Urinary bladder (tissue), 4 donors: ENCODE measurements around the gene TTC34. TPM values are rescaled to one million over a fixed set of nuclear protein-coding genes. Genes with fewer than 3 reads are reported as not detected.

ENCODE experiments used
- DNase-seq: peaks from one replicate; pipeline ENCODE4 v3.0.0-alpha.2; 2015; ENCODE audit errors: extremely low spot score
- H3K27ac ChIP-seq: one replicate; pipeline ENCODE4 v1.5.1; 2013; ENCODE audit warnings: low read depth, mild to moderate bottlenecking, moderate library complexity
- H3K36me3 ChIP-seq: one replicate; pipeline ENCODE4 v1.6.1; 2013; ENCODE audit warnings: mild to moderate bottlenecking, moderate library complexity; ENCODE audit not compliant: insufficient read depth
- H3K4me1 ChIP-seq: one replicate; pipeline ENCODE4 v1.6.1; 2013; ENCODE audit warnings: mild to moderate bottlenecking, moderate library complexity; ENCODE audit not compliant: insufficient read depth
- H3K4me3 ChIP-seq: one replicate; pipeline ENCODE4 v1.5.1; 2013; ENCODE audit warnings: low read depth, low read length
- WGBS: extraction: QIAGEN DNeasy Blood & Tissue Kit; methylation state at CpG from one replicate; pipeline ENCODE4 v1.1.7; 2013; 5-methylcytosine and 5-hydroxymethylcytosine counted together
- polyA plus RNA-seq: library from polyadenylated mRNA; stranded (reverse); fragments of 200-250 nt; gene quantifications from one replicate; pipeline ENCODE4 v1.2.3, GENCODE V29; 2013
- total RNA-seq: library from RNA; depleted of rRNA; stranded (reverse); fragments of >200 nt; gene quantifications from one replicate; pipeline ENCODE4 v1.2.3, GENCODE V29; 2014
- donor health status: healthy with polysubstance abuse.
- donor health status: healthy.

Gene TTC34
- total and polyA plus RNA-seq, 2 donors, result 0.16 to 0.32 TPM

DNA sequence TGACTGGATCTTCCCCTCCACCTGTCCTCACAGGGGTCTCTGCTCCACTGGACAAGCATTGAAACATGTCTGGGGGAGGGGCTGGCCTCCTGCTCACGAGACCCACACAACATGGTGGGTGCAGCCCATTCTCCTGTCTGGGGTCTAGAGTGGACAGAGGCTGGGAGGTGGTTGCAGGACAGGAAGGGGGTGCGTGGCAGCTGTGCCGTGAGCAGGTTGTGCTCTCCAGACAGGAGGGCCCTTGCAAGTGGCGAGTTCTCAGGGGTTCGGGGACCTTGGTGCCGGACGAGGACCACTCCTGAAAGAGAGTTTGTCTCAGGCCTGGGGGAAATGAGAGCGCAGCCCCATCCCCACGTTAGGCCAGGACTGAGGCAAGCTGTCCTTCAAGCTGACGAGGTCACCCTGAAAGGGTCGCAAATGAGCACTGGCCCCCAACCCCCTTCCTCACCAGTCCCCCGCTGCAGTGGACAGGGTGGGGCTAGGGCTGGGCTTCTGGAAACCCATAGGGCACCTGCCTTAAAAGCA lies 21.2 kb upstream of the TTC34 start:
- WGBS, result 90% methylated on average over 12 of the region's 12 CpGs

DNA sequence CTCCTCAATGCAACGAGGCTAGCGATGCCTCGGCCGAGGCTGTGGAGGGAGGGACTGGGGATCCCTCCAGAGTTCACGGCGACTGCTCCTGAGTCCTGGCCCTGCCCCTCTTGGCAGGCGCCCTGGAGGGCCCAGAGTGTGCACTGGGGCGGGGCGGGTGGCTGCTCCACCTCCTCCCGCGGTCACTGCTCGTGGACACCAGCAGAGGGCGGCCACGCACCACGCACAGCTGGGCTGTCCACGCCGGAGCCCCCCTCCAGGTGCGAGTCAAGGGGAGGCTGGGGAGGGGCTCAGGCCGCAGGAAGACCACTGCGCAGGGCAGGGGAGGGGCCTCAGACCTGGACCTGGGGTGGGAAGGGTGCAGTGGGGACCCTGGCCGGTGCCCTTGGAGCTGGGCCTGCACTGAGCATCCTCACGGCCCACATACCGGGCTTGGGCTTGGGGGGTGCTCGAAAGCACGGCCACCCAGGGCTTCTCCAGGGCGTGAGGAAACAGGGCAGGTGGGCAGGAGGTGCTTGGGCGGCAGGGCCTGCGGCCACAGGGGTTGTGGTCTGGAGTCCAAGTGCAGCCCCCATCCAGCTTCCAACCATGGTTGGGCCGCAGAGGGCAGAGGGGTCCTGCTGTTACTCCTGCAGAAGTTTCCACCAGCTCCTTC lies 20.6 kb upstream of the TTC34 start:
- 21% methylated on average over 29 of the region's 29 CpGs for WGBS
- no peak for DNase-seq
- H3K27ac ChIP-seq, result no peak overlapping the region
- H3K36me3 ChIP-seq, result no peaks in the 10 kb centered on the region
- H3K4me1 ChIP-seq, result no peaks in the 10 kb centered on the region
- no peak overlapping the region for H3K4me3 ChIP-seq

More for the DNA sequence above, 21.2 kb upstream of the TTC34 start:
- Histone ChIP-seq H3K4me1 (no peaks in the 10 kb centered on the region), H3K4me3 (no peak overlapping the region), H3K27ac (no peak overlapping the region), H3K36me3 (no peaks in the 10 kb centered on the region)
- DNase-seq, result no peak

DNA sequence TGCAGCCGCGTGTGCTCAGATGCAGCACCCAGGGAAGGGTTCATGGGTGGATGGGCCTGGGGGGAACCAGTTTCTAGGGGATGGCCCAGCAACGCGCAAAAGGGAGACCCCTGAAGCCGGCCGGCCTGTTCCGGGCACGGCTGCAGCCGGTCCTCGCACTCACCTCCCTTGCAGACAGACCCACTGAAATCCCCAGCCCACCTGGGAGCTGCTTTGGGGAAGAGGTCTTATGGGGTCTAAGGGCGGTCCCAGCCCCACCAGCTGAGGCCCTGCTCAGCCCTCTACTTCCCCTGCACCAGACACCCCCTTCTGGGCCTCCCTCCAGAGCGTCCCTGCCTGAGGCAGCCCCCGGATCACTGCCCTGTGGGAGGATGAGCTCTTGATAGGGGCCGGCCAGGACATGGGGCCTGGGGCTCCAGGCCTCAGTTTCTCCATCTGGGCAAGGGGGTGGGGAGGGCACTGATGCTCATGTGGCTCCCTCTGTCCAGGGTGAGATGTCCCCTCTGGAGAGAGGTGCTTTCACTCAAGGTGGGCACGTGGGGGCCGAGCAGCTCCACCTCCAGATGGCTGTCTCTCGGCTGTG lies 20.0 kb upstream of the TTC34 start:
- WGBS, result 71% methylated on average over 17 of the region's 17 CpGs
- DNase-seq, result no peak
- Histone ChIP-seq H3K4me3 (no peak overlapping the region), H3K27ac (no peak overlapping the region), H3K4me1 (no peaks in the 10 kb centered on the region), H3K36me3 (no peaks in the 10 kb centered on the region)

DNA sequence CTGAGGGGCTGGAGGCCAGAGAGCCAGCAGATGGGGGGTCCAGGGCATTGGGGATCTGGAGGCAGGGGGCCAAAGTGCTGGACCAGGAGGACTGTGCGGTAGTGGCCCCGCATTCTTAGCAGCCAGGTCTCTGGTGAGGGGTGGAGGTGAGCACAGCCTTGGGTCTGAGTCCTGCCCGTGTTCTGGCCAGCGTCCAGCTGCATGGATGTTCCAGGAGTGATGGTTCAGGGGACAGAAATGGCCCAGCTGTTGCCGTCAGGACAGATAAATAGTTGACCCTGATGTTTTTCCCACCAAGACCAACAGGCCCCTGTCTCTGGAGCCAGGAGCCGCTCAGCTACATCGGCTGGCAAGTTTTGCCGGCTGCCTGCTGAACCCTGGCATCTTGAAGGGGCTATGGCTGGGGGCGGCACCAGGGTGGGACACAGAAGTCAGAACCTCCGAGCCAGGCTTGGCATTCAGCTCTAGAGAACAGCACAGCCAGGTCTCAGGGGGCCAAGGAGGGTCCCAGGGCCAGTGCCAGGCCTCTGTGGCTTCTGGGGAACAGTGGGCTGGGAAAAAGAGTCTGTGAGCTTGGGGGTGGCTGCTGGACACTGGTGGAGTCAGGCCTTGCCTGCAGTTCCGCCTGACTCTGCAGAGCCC lies 19.4 kb upstream of the TTC34 start:
- Histone ChIP-seq H3K36me3 (no peaks in the 10 kb centered on the region), H3K4me1 (no peaks in the 10 kb centered on the region), H3K4me3 (no peak overlapping the region), H3K27ac (no peak overlapping the region)
- 62% methylated on average over 11 of the region's 11 CpGs for WGBS
- no peak for DNase-seq

GRCh38 chr1:2819831-2820730 lies 18.6 kb upstream of the TTC34 start:
- Histone ChIP-seq H3K36me3 (no peaks in the 10 kb centered on the region), H3K4me1 (no peaks in the 10 kb centered on the region), H3K27ac (no peak overlapping the region), H3K4me3 (no peak overlapping the region)
- 93% methylated on average over 31 of the region's 31 CpGs for WGBS
- DNase-seq, result no peak

- no peaks in the 10 kb centered on the region for H3K36me3 ChIP-seq
- H3K4me3 ChIP-seq, result no peak overlapping the region
- H3K27ac ChIP-seq, result no peak overlapping the region
- no peak for DNase-seq
- no peaks in the 10 kb centered on the region for H3K4me1 ChIP-seq
- 86% methylated on average over 5 of the region's 5 CpGs for WGBS
Measured at GRCh38 chr1:2819429-2819828, 17.9 kb upstream of the TTC34 start.

DNA sequence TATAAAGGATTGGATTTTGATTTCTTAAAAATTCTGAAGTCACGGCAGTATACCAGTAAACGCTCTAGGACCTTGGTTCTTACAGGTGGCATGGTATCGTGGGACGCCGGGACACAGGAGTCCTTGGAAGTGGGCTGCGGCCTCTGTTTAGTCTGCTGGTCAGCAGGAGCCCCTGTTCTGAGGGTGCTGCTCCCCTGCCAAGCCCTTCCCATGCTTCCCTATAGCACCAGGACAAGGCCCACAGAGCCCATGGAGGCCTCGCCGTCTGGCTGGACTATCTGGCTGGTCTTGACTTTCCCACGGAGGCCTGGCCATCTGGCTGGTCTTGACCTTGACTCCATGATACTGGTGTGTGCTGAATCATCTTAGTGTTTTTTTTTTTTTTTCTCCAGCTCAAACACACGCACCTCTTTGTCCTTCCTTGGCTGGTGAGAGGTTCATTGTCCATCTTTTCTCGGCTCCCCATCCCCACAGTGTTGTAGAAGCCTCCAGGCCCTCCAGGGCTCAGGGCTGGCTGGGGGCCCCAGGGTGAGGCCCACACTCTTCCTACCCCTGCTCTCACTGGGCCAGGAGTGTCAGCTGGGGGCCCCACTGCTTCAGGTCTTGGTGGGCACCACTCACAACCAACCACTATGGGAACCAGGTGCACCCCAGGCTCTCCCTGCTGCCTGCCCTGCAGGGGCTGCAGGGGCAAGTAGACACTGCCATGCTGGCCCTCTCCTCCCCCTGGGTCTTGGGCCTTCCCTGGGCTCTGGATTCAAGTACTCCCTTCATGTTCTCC lies 16.5 kb upstream of the TTC34 start:
- no peak overlapping the region for H3K4me3 ChIP-seq
- no peak overlapping the region for H3K27ac ChIP-seq
- 83% methylated on average over 11 of the region's 11 CpGs for WGBS
- H3K36me3 ChIP-seq, result no peaks in the 10 kb centered on the region
- no peaks in the 10 kb centered on the region for H3K4me1 ChIP-seq
- DNase-seq, result no peak

- DNase-seq, result no peak
- 86% methylated on average over 15 of the region's 15 CpGs for WGBS
- no peaks in the 10 kb centered on the region for H3K36me3 ChIP-seq
Measured at GRCh38 chr1:2816786-2817185, 15.3 kb upstream of the TTC34 start.

DNA sequence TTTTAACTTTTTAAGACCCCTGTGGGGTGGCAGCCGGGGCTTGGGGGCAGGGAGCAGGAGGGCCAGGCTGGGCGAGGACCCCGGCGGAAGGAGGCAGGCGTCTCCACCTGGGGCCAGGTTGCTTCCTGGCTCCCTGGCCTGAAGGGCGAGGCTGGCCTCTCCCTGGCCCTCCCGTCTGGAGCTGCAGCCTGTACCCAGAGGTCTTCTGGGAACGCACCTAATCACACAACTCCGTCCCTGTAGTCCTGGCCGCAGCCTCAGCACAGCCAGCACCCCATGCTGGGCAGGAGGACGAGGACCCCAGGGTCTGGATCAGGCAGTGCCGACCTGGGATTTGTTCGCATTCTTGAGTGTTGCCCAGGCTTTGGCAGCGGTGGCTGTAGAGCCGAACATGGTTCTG lies 14.1 kb upstream of the TTC34 start:
- H3K27ac ChIP-seq, result no peak overlapping the region
- WGBS, result 62% methylated on average over 15 of the region's 15 CpGs
- no peak for DNase-seq
- H3K4me3 ChIP-seq, result no peak overlapping the region
- no peaks in the 10 kb centered on the region for H3K4me1 ChIP-seq
- H3K36me3 ChIP-seq, result no peaks in the 10 kb centered on the region

More at GRCh38 chr1:2816786-2817185, 15.3 kb upstream of the TTC34 start:
- Histone ChIP-seq H3K4me3 (no peak overlapping the region), H3K4me1 (no peaks in the 10 kb centered on the region), H3K27ac (no peak overlapping the region)

DNA sequence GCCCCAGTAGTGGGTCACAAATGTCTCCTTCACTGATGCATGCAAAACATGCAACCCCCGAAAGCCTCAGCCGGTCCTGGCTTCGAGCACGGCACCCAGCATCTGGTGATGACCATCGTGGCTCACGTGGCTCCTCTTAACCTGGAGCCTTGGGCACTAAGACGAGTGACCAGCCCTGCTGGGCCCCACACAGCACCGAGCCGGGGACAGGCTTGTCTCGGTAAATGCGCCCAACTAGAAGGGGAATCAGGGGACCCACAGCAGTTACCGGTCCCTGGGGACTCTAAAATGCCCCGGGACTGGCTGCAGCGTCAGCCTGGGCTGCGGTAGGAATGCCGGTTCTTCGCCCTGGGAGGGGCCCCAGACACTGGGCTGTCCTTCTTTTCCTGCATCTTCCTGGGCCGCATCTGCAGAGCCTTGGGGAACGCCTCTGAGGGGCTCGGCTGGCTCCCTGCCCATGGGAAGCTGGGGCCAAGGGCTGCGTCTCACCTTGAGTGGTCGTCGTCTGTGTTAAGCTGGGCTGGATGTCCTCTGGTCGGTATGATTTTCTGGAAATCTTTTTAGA lies 13.1 kb upstream of the TTC34 start:
- H3K4me1 ChIP-seq, result no peaks in the 10 kb centered on the region
- DNase-seq, result no peak
- H3K4me3 ChIP-seq, result no peak overlapping the region
- no peak overlapping the region for H3K27ac ChIP-seq
- no peaks in the 10 kb centered on the region for H3K36me3 ChIP-seq
- 84% methylated on average over 24 of the region's 24 CpGs for WGBS

- Histone ChIP-seq H3K36me3 (no peaks in the 10 kb centered on the region), H3K4me3 (no peak overlapping the region), H3K4me1 (no peaks in the 10 kb centered on the region), H3K27ac (no peak overlapping the region)
- 96% methylated on average over 34 of the region's 34 CpGs for WGBS
- no peak for DNase-seq
Measured at GRCh38 chr1:2812939-2813653, 11.6 kb upstream of the TTC34 start.

- no peak for DNase-seq
- H3K27ac ChIP-seq, result no peak overlapping the region
- 81% methylated on average over 7 of the region's 7 CpGs for WGBS
- H3K4me3 ChIP-seq, result no peak overlapping the region
- no peaks in the 10 kb centered on the region for H3K4me1 ChIP-seq
- no peaks in the 10 kb centered on the region for H3K36me3 ChIP-seq
Measured at GRCh38 chr1:2812136-2812535, 10.6 kb upstream of the TTC34 start.
